GM12878 (cell line): ENCODE measurements around the gene PSRC1. TPM values are rescaled to one million over a fixed set of nuclear protein-coding genes. Genes with fewer than 3 reads are reported as not detected.

Experiments
- ATAC-seq: fragments of 200-7000 bp; cut with Tn5 transposase; 3 replicates; pipeline ENCODE4 v1.9.1; 2020; ENCODE audit warnings: mild to moderate bottlenecking, moderate library complexity
- BruUV-seq: library from RNA; stranded (reverse); fragments of 400-500 nt; replicated peaks from 2 replicates; lab custom pipeline; 2021; lab: Mats Ljungman, UMichigan
- CTCF ChIA-PET: fragments of 300-600 bp; sonication (Branson Sonifier 250); formaldehyde crosslinking; extraction: SDS; loops from one replicate; lab custom pipeline; 2021; ENCODE audit warnings: inconsistent platforms; lab: Yijun Ruan, JAX
- POLR2A ChIA-PET: fragments of 350-600 bp; formaldehyde crosslinking; extraction: SDS; loops from one replicate; lab custom pipeline; 2021; ENCODE audit warnings: inconsistent platforms; lab: Charles Lee
- RAD21 ChIA-PET: fragments of 300-600 bp; sonication (Branson Sonifier 250); formaldehyde crosslinking; loops from one replicate; lab custom pipeline; 2023; ENCODE audit warnings: antibody characterized with exemption; ENCODE audit not compliant: unreplicated experiment; lab: Charles Lee
- SMC1A ChIA-PET: fragments of 300-600 bp; sonication (Branson Sonifier 250); formaldehyde crosslinking; loops from one replicate; lab custom pipeline; 2023; ENCODE audit not compliant: unreplicated experiment, uncharacterized antibody; lab: Charles Lee
- DNase-seq: peaks from one replicate; pipeline ENCODE4 v3.0.0-alpha.2; 2011; ENCODE audit warnings: low read depth, low spot score
- FAIRE-seq: peaks from 3 replicates; lab custom pipeline; 2011; peaks lifted over from hg19 to GRCh38; lab: Jason Lieb, UNC
- H2AFZ ChIP-seq: 2 replicates; pipeline ENCODE4 v1.6.0; 2011; ENCODE audit warnings: low read depth, low read length, control low read depth; ENCODE audit not compliant: control insufficient read depth
- H3K27ac ChIP-seq: 2 replicates; pipeline ENCODE4 v1.5.1; 2011; ENCODE audit warnings: control low read depth; ENCODE audit not compliant: control insufficient read depth, insufficient read depth
- H3K27me3 ChIP-seq, 2 experiments: replicated peaks in 1 of 2; 2 replicates each; pipeline versions ENCODE4 v1.6.0 to v1.6.1; 2011; ENCODE audit warnings: low read length in 1 of 2; ENCODE audit not compliant: control insufficient read depth in 2 of 2, insufficient read depth in 2 of 2
- H3K36me3 ChIP-seq, 2 experiments: 2 replicates each; pipeline ENCODE4 v1.5.1; 2011; ENCODE audit warnings: low read length in 1 of 2; ENCODE audit not compliant: control insufficient read depth in 2 of 2, insufficient read depth in 2 of 2
- H3K4me1 ChIP-seq: 2 replicates; pipeline ENCODE4 v1.6.1; 2011; ENCODE audit warnings: mild to moderate bottlenecking, low read length, moderate library complexity, mixed read lengths; ENCODE audit not compliant: control insufficient read depth, insufficient read depth
- H3K4me2 ChIP-seq: 2 replicates; pipeline ENCODE4 v1.6.0; 2011; ENCODE audit warnings: control low read depth; ENCODE audit not compliant: control insufficient read depth, insufficient read depth
- H3K4me3 ChIP-seq: fragments of 200-600 bp; sonication (generic); 2 replicates; pipeline ENCODE4 v1.5.1; 2016
- H3K79me2 ChIP-seq: 2 replicates; pipeline ENCODE4 v1.6.0; 2011; ENCODE audit warnings: low read length; ENCODE audit not compliant: control insufficient read depth, insufficient read depth
- H3K9ac ChIP-seq: 2 replicates; pipeline ENCODE4 v1.8.0; 2011; ENCODE audit warnings: low read length, control low read depth, mixed read lengths; ENCODE audit not compliant: control insufficient read depth, insufficient read depth
- H3K9me3 ChIP-seq: replicated peaks from 3 replicates; pipeline ENCODE4 v1.5.1; 2011; ENCODE audit warnings: mild to moderate bottlenecking, low read length; ENCODE audit not compliant: control insufficient read depth, insufficient read depth
- H4K20me1 ChIP-seq: 2 replicates; pipeline ENCODE4 v1.6.0; 2011; ENCODE audit not compliant: control insufficient read depth, insufficient read depth
- MEF2A ChIP-seq: IDR thresholded peaks from 2 replicates; pipeline ENCODE4 v1.6.1; 2011; ENCODE audit warnings: low read depth, mild to moderate bottlenecking, low read length, moderate library complexity; ENCODE audit not compliant: insufficient read depth
- SKIL ChIP-seq: fragments of 450-650 bp; IDR thresholded peaks from 2 replicates; pipeline ENCODE4 v1.6.1; 2017; ENCODE audit warnings: mild to moderate bottlenecking, low read depth, inconsistent platforms; ENCODE audit not compliant: poor library complexity, severe bottlenecking
- TCF3 ChIP-seq: IDR thresholded peaks from 2 replicates; pipeline ENCODE4 v1.6.1; 2012; ENCODE audit warnings: low read depth, mild to moderate bottlenecking, low read length, borderline replicate concordance; ENCODE audit not compliant: insufficient read depth
- WGBS: methylation state at CpG from one replicate; pipeline ENCODE4 v1.1.6; 2016; ENCODE audit warnings: low lambda C conversion rate; ENCODE audit not compliant: insufficient replicate concordance, insufficient coverage; ENCODE audit errors: missing lambda C conversion rate; 5-methylcytosine and 5-hydroxymethylcytosine counted together
- in situ Hi-C: fragments of 300-500 bp; cut with MboI; formaldehyde crosslinking; loops from 9 replicates; pipeline ENCODE4 v1.14.3; 2018; ENCODE audit warnings: mixed read lengths
- intact Hi-C: fragments of 100-400 bp; cut with micrococcal nuclease; formaldehyde crosslinking; loops from one replicate; pipeline ENCODE4 v1.14.2; 2022; ENCODE audit not compliant: unreplicated experiment
- polyA plus RNA-seq, 11 experiments: library from polyadenylated mRNA; depleted of rRNA in 4 of 11; unstranded in 6 of 11; stranded (reverse) in 5 of 11; fragments of >200 nt; fragmentation: Nextera tagmentation in 4 of 11; fragmentation: Illumina TruSeq in 1 of 11; extraction: Ambion mirVana in 4 of 11; extraction: Trizol in 1 of 11; gene quantifications; 1 replicate in 1 of 11; 2 replicates in 10 of 11; pipeline versions ENCODE4 v1.2.1 to v1.2.3, GENCODE V29; 2011 to 2016; ENCODE audit warnings: inconsistent platforms in 2 of 11, missing spikeins in 2 of 11, low read depth in 1 of 11
- total RNA-seq, 4 experiments: library from RNA; depleted of rRNA in 3 of 4; stranded (reverse); fragments of >200 nt in 3 of 4; fragmentation: Illumina TruSeq in 1 of 4; extraction: Trizol in 1 of 4; gene quantifications; 2 replicates each; pipeline versions ENCODE4 v1.2.1 to v1.2.3, GENCODE V29; 2013 to 2021

Gene PSRC1
- total and polyA plus RNA-seq, 10 of the 15 experiments (the other 5 are each of a cell fraction or from before 2014, with no cell fraction given) = 1.2 to 11.8 (median 4.9) TPM

- WGBS = 3% methylated on average over 2 of the region's 2 CpGs
- no peak for ATAC-seq
- Histone ChIP-seq H3K9ac (no peak overlapping the region), H3K27me3 (peaks cover 0 to 1% of the 10 kb centered on the region in 2 experiments; a peak in 2 of 4 replicates), H3K27ac (no peak overlapping the region), H3K4me3 (no peak overlapping the region), H3K4me1 (no peaks in the 10 kb centered on the region), H4K20me1 (no peaks in the 10 kb centered on the region), H3K4me2 (no peak overlapping the region), H3K79me2 (no peaks in the 10 kb centered on the region), H3K36me3 (no peaks in the 10 kb centered on the region), H2AFZ (no peak overlapping the region), H3K9me3 (no peaks in the 10 kb centered on the region)
- ChIA-PET CTCF (interaction anchor here (1.5 kb wide), 1 partner anchor 14 kb away, joined by 3 read pairs; no protein-coding TSS in a partner anchor), RAD21 (no interaction called here), POLR2A (no interaction called here), SMC1A (interaction anchor here (0.7 kb wide), 1 partner anchor 11 kb away, joined by 3 read pairs; no protein-coding TSS in a partner anchor)
- in situ Hi-C loops (no loop called here), intact Hi-C loops (no loop called here)
- no peak for FAIRE-seq
- no peak for DNase-seq
- no TSS peak for BruUV-seq
- TF ChIP-seq TCF3 = no peak
Observed at GRCh38 chr1:109309347-109309746, 26.4 kb upstream of the PSRC1 start.

- ChIA-PET SMC1A (interaction anchor here (1.2 to 2.3 kb wide), 4 partner anchors 11 to 91 kb away, joined by 3 to 9 read pairs (median 4); partner anchors contain the start of gene SORT1), RAD21 (interaction anchor here (1.6 kb wide), 1 partner anchor 173 kb away, joined by 3 read pairs; no protein-coding TSS in a partner anchor), POLR2A (interaction anchor here (1.3 kb wide), 2 partner anchors 9 to 13 kb away, joined by 3 to 4 read pairs; no protein-coding TSS in a partner anchor), CTCF (interaction anchor here (0.8 to 1.6 kb wide), 5 partner anchors 10 to 92 kb away, joined by 3 to 7 read pairs (median 5); no protein-coding TSS in a partner anchor)
- peak; percentile 82 for ATAC-seq
- no peak for FAIRE-seq
- H3K4me3 ChIP-seq = no peak overlapping the region
- H2AFZ ChIP-seq = no peak overlapping the region; the same call in 1 of the 2 replicates
- H3K27ac ChIP-seq = no peak overlapping the region
- no peaks in the 10 kb centered on the region for H3K36me3 ChIP-seq
- H3K4me1 ChIP-seq = no peaks in the 10 kb centered on the region
- H3K9me3 ChIP-seq = no peaks in the 10 kb centered on the region
- no peak overlapping the region for H3K4me2 ChIP-seq
- no peaks in the 10 kb centered on the region for H3K79me2 ChIP-seq
- 0 out of 2 replicates have a peak, but pooled peaks have one; percentile 21 for TF ChIP-seq MEF2A
- TF ChIP-seq SKIL = no peak
- in situ Hi-C loops (no loop called here), intact Hi-C loops (no loop called here)
- WGBS = 15% methylated on average over 14 of the region's 14 CpGs
- DNase-seq = no peak
- no peaks in the 10 kb centered on the region for H4K20me1 ChIP-seq
- BruUV-seq = no TSS peak
- H3K27me3 ChIP-seq = no peaks in the 10 kb centered on the region; a peak in 3 of 4 replicates
- H3K9ac ChIP-seq = no peak overlapping the region
Observed at GRCh38 chr1:109307274-109308021, 24.5 kb upstream of the PSRC1 start.
